IMR-90 (cell line): ENCODE data around the gene ITLN2. TPM values are rescaled to one million over a fixed set of nuclear protein-coding genes. Genes with fewer than 3 reads are reported as not detected.

Experiments
- ATAC-seq: fragments of 200-7000 bp; cut with Tn5 transposase; 2 replicates; pipeline ENCODE4 v1.9.1; 2020; ENCODE audit warnings: low read depth, mild to moderate bottlenecking, moderate library complexity
- BruUV-seq: library from RNA; stranded (reverse); fragments of 400-500 nt; replicated peaks from 2 replicates; lab custom pipeline; 2021; lab: Mats Ljungman, UMichigan
- CTCF ChIA-PET: fragments of 300-600 bp; formaldehyde crosslinking; extraction: SDS; loops from one replicate; lab custom pipeline; 2021; ENCODE audit warnings: antibody characterized with exemption; lab: Yijun Ruan, JAX
- POLR2A ChIA-PET: fragments of 300-600 bp; sonication (Branson Sonifier 250); formaldehyde crosslinking; loops from one replicate; lab custom pipeline; 2022; ENCODE audit warnings: antibody characterized with exemption; ENCODE audit not compliant: unreplicated experiment; lab: Charles Lee
- DNase-seq: peaks from one replicate; pipeline ENCODE4 v3.0.0; 2013
- H2AFZ ChIP-seq: replicated peaks from 2 replicates; pipeline ENCODE3; 2013; ENCODE audit warnings: low read length, mild to moderate bottlenecking; ENCODE audit not compliant: poor library complexity
- H2AK5ac ChIP-seq: 2 replicates; pipeline ENCODE4 v1.6.1; 2013; ENCODE audit warnings: low read depth, low read length, inconsistent platforms
- H2AK9ac ChIP-seq: replicated peaks from 2 replicates; pipeline ENCODE3; 2013; ENCODE audit warnings: mild to moderate bottlenecking, low read depth, low read length, moderate library complexity; ENCODE audit not compliant: poor library complexity
- H2BK120ac ChIP-seq: 2 replicates; pipeline ENCODE4 v1.6.1; 2013; ENCODE audit warnings: low read depth, low read length, inconsistent platforms
- H2BK15ac ChIP-seq: 3 replicates; pipeline ENCODE4 v1.6.1; 2013; ENCODE audit warnings: low read depth, low read length, inconsistent platforms
- H2BK20ac ChIP-seq: 2 replicates; pipeline ENCODE4 v1.6.1; 2013; ENCODE audit warnings: low read depth, mild to moderate bottlenecking, inconsistent platforms, low read length, moderate library complexity
- H2BK5ac ChIP-seq: 2 replicates; pipeline ENCODE4 v1.6.1; 2013; ENCODE audit warnings: mild to moderate bottlenecking, low read depth, low read length, inconsistent platforms; ENCODE audit not compliant: poor library complexity, severe bottlenecking
- H3K14ac ChIP-seq: replicated peaks from 2 replicates; pipeline ENCODE4 v1.6.1; 2013; ENCODE audit warnings: low read depth, low read length, inconsistent platforms
- H3K18ac ChIP-seq: 2 replicates; pipeline ENCODE4 v1.6.1; 2013; ENCODE audit warnings: low read depth, low read length, control low read depth
- H3K23ac ChIP-seq: 2 replicates; pipeline ENCODE4 v1.6.1; 2013; ENCODE audit warnings: low read depth, low read length, inconsistent platforms
- H3K27ac ChIP-seq: 2 replicates; pipeline ENCODE4 v1.5.1; 2013; ENCODE audit warnings: mild to moderate bottlenecking, control low read depth, low read length; ENCODE audit not compliant: insufficient read depth
- H3K27me3 ChIP-seq: 2 replicates; pipeline ENCODE4 v1.6.1; 2013; ENCODE audit warnings: low read length; ENCODE audit not compliant: control insufficient read depth, insufficient read depth
- H3K36me3 ChIP-seq: 2 replicates; pipeline ENCODE4 v1.6.1; 2013; ENCODE audit warnings: low read length, mixed read lengths; ENCODE audit not compliant: control insufficient read depth, insufficient read depth
- H3K4ac ChIP-seq: 2 replicates; pipeline ENCODE4 v1.6.1; 2013; ENCODE audit warnings: low read depth, low read length, inconsistent platforms
- H3K4me1 ChIP-seq: 2 replicates; pipeline ENCODE4 v1.6.1; 2013; ENCODE audit warnings: low read length, mixed read lengths; ENCODE audit not compliant: control insufficient read depth, insufficient read depth
- H3K4me2 ChIP-seq: 2 replicates; pipeline ENCODE4 v1.6.1; 2013; ENCODE audit warnings: low read depth, mild to moderate bottlenecking, control low read depth, low read length, moderate library complexity
- H3K4me3 ChIP-seq: 2 replicates; pipeline ENCODE4 v1.5.1; 2013; ENCODE audit warnings: low read depth, mild to moderate bottlenecking, control low read depth, low read length, moderate library complexity; ENCODE audit not compliant: insufficient read depth
- H3K56ac ChIP-seq: 2 replicates; pipeline ENCODE4 v1.6.1; 2013; ENCODE audit warnings: low read length, inconsistent platforms; ENCODE audit not compliant: insufficient read depth; ENCODE audit errors: extremely low read depth
- H3K79me1 ChIP-seq, 2 experiments: 2 replicates each; pipeline ENCODE4 v1.6.1; 2013; ENCODE audit warnings: low read length in 2 of 2, inconsistent platforms in 1 of 2, low read depth in 1 of 2
- H3K9ac ChIP-seq: 2 replicates; pipeline ENCODE4 v1.6.1; 2013; ENCODE audit warnings: low read depth, low read length, control low read depth
- H3K9me1 ChIP-seq: 2 replicates; pipeline ENCODE4 v1.6.1; 2013; ENCODE audit warnings: low read length, inconsistent platforms; ENCODE audit not compliant: insufficient read depth
- H3K9me3 ChIP-seq: 2 replicates; pipeline ENCODE4 v1.6.1; 2013; ENCODE audit warnings: low read length; ENCODE audit not compliant: control insufficient read depth, insufficient read depth
- H4K20me1 ChIP-seq: 2 replicates; pipeline ENCODE4 v1.6.1; 2013; ENCODE audit warnings: low read length, inconsistent platforms; ENCODE audit not compliant: insufficient read depth
- H4K5ac ChIP-seq: 2 replicates; pipeline ENCODE4 v1.6.1; 2013; ENCODE audit warnings: mild to moderate bottlenecking, low read depth, low read length, control low read depth
- H4K8ac ChIP-seq, 2 experiments: 2 replicates each; pipeline ENCODE4 v1.6.1; 2013; ENCODE audit warnings: low read depth in 2 of 2, low read length in 2 of 2, control low read depth in 1 of 2, inconsistent platforms in 1 of 2
- H4K91ac ChIP-seq: 2 replicates; pipeline ENCODE4 v1.6.1; 2013; ENCODE audit warnings: low read depth, low read length, inconsistent platforms; ENCODE audit not compliant: insufficient read depth
- BHLHE40 ChIP-seq: fragments of 150-350 bp; IDR thresholded peaks from 2 replicates; pipeline ENCODE4 v1.6.1; 2016; ENCODE audit warnings: mild to moderate bottlenecking, low read depth, low read length
- CHD1 ChIP-seq: IDR thresholded peaks from 2 replicates; pipeline ENCODE4 v1.6.1; 2012; ENCODE audit warnings: low read depth, low read length, improper control_type of control experiment
- MAFK ChIP-seq: IDR thresholded peaks from 2 replicates; pipeline ENCODE4 v1.6.1; 2012; ENCODE audit warnings: low read depth, low read length, improper control_type of control experiment
- NFE2L2 ChIP-seq: fragments of 150-350 bp; IDR thresholded peaks from 2 replicates; pipeline ENCODE4 v1.6.1; 2016; ENCODE audit warnings: low read depth, mild to moderate bottlenecking, low read length
- RAD21 ChIP-seq: IDR thresholded peaks from 2 replicates; pipeline ENCODE4 v1.6.1; 2012; ENCODE audit warnings: low read length, improper control_type of control experiment
- SMC3 ChIP-seq: fragments of 150-350 bp; IDR thresholded peaks from 2 replicates; pipeline ENCODE4 v1.6.1; 2016; ENCODE audit warnings: low read depth, mild to moderate bottlenecking, antibody characterized with exemption, low read length, moderate library complexity
- WGBS, 2 experiments: methylation state at CpG; one replicate each; pipeline versions ENCODE4 v1.1.5 to v1.1.7; 2013; ENCODE audit warnings: missing lambda C conversion rate in 2 of 2; ENCODE audit not compliant: insufficient read length in 1 of 2; ENCODE audit errors: extremely low coverage in 2 of 2; 5-methylcytosine and 5-hydroxymethylcytosine counted together
- dilution Hi-C: fragments of 300-500 bp; cut with HindIII; formaldehyde crosslinking; loops from one replicate; pipeline ENCODE4 v1.14.3; 2018; ENCODE audit warnings: low sequenced_read_pairs; ENCODE audit not compliant: unreplicated experiment
- in situ Hi-C: fragments of 300-500 bp; cut with MboI; formaldehyde crosslinking; loops from 3 replicates; pipeline ENCODE4 v1.14.3; 2019; ENCODE audit warnings: low sequenced_read_pairs, inconsistent platforms, mixed read lengths
- intact Hi-C: fragments of 100-400 bp; cut with micrococcal nuclease; formaldehyde crosslinking; loops from 2 replicates; pipeline ENCODE4 v1.10.0; 2022
- polyA plus RNA-seq, 3 experiments: library from polyadenylated mRNA; depleted of rRNA; stranded (reverse); fragments of >200 nt; gene quantifications; 2 replicates each; pipeline ENCODE4 v1.2.3, GENCODE V29; 2012; ENCODE audit warnings: low replicate concordance in 1 of 3
- total RNA-seq: library from RNA; depleted of rRNA; stranded (reverse); fragments of >200 nt; gene quantifications from 2 replicates; pipeline ENCODE4 v1.2.3, GENCODE V29; 2012
- TF ChIP-seq, protein P1 (sequence below): conservative IDR thresholded peaks from 2 replicates; pipeline ENCODE4 v1.5.1; 2012; ENCODE audit warnings: mild to moderate bottlenecking, low read depth, low read length, improper control_type of control experiment

Gene ITLN2
- total and polyA plus RNA-seq, 2 of the 4 experiments (the other 2 are of a cell fraction): not detected

DNA sequence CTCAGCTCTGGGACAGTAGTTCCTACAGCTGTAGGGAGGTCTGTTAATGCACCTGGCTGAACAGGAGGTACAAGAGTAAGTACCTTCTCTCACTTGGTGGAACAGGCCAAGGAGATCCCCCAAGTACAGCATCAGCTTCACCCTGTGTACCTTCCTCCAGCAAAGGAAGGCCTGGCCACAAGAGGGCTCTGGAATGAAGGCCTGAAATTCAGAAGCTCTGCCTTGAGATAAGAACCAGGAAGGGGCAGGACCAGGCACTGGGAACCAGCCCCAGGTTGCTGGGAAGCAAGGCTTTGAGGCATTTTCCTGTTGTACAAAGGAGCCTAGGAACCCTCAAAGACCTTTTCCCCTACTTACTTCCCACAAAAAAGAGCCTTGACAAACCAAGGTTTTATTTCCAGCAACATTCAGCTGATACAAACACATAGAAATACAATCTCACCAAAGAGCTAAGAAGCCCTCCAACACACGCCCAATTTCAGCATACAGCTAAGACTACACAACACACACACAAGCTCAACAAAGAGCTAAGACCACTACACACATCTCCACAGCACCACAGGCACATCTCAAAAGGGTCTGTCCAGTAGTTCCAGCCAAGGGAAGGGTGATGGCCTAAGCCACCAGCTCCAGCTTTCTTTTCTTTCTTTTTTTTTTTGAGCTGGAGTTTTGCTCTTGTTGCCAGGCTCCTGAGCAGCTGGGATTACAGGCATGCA is 42.9 kb upstream of the ITLN2 start:
- no peak overlapping the region for H4K91ac ChIP-seq
- 100% methylated on average over 1 of the region's 1 CpG; no CpG with 5 or more reads in 1 of the 2 experiments for WGBS, 2 experiments
- CTCF ChIA-PET: interaction anchor here (0.6 to 2.7 kb wide), 8 partner anchors 8 to 149 kb away, joined by 3 to 23 read pairs (median 7); partner anchors contain the start of genes F11R, KLHDC9 and USF1

More for the DNA sequence above, 42.9 kb upstream of the ITLN2 start:
- TF ChIP-seq RAD21: peak; percentile 62
- TF ChIP-seq, protein P1, sequence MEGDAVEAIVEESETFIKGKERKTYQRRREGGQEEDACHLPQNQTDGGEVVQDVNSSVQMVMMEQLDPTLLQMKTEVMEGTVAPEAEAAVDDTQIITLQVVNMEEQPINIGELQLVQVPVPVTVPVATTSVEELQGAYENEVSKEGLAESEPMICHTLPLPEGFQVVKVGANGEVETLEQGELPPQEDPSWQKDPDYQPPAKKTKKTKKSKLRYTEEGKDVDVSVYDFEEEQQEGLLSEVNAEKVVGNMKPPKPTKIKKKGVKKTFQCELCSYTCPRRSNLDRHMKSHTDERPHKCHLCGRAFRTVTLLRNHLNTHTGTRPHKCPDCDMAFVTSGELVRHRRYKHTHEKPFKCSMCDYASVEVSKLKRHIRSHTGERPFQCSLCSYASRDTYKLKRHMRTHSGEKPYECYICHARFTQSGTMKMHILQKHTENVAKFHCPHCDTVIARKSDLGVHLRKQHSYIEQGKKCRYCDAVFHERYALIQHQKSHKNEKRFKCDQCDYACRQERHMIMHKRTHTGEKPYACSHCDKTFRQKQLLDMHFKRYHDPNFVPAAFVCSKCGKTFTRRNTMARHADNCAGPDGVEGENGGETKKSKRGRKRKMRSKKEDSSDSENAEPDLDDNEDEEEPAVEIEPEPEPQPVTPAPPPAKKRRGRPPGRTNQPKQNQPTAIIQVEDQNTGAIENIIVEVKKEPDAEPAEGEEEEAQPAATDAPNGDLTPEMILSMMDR: peak; percentile 65
- no peak for TF ChIP-seq BHLHE40
- no peak for TF ChIP-seq NFE2L2
- TF ChIP-seq CHD1: no peak
- TF ChIP-seq SMC3: peak; percentile 58
- TF ChIP-seq MAFK: no peak
- Histone ChIP-seq H3K4me2 (no peak overlapping the region), H3K79me1 (no peaks in the 10 kb centered on the region), H2BK20ac (no peak overlapping the region), H3K9me3 (no peaks in the 10 kb centered on the region), H3K23ac (no peak overlapping the region), H3K9me1 (no peaks in the 10 kb centered on the region), H3K18ac (no peak overlapping the region), H2BK120ac (no peak overlapping the region), H4K8ac (peak overlapping the region; percentile 52 to 87; a peak in 3 of 4 replicates), H3K4me1 (no peaks in the 10 kb centered on the region), H3K56ac (no peak overlapping the region), H3K14ac (no peak overlapping the region), H2AK9ac (no peak overlapping the region), H3K4me3 (no peak overlapping the region), H3K27me3 (no peaks in the 10 kb centered on the region), H2AK5ac (no peak overlapping the region; the same call in 1 of the 2 replicates), H3K36me3 (no peaks in the 10 kb centered on the region), H3K4ac (no peak overlapping the region), H2BK15ac (no peak overlapping the region), H3K27ac (no peak overlapping the region), H4K20me1 (no peaks in the 10 kb centered on the region), H2BK5ac (no peak overlapping the region), H4K5ac (peak overlapping the region; percentile 40; the same call in 1 of the 2 replicates), H2AFZ (peak overlapping the region; percentile 82), H3K9ac (no peak overlapping the region)
- BruUV-seq: no TSS peak
- ATAC-seq (peak; percentile 86), DNase-seq (peak; percentile 64)
- POLR2A ChIA-PET: no interaction called here
- in situ Hi-C loops (loop anchor here (5.0 kb wide), 2 partner anchors 50 to 100 kb away; partner anchors contain the start of genes KLHDC9 and USF1), dilution Hi-C loops (no loop called here), intact Hi-C loops (loop anchor here (1.0 kb wide), 1 partner anchor 100 kb away; no protein-coding TSS in a partner anchor)
